GM18909 (cell line): ENCODE measurements around the gene CTNNBIP1.

Experiments used
- ATAC-seq: cut with Tn5 transposase; IDR thresholded peaks from one replicate; pipeline ENCODE4 v1.9.1; 2021; ENCODE audit warnings: mild to moderate bottlenecking; ENCODE audit not compliant: unreplicated experiment, poor library complexity

Gene CTNNBIP1

GRCh38 chr1:9905010-9905409 is 5.1 kb downstream of the CTNNBIP1 start:
- no peak for ATAC-seq

GRCh38 chr1:9904596-9904995 is 5.5 kb downstream of the CTNNBIP1 start:
- no peak for ATAC-seq

- no peak for ATAC-seq
Observed at GRCh38 chr1:9903801-9904527, 6.1 kb downstream of the CTNNBIP1 start.

- ATAC-seq: no peak
Observed at GRCh38 chr1:9902060-9902452, 8.0 kb downstream of the CTNNBIP1 start.

DNA sequence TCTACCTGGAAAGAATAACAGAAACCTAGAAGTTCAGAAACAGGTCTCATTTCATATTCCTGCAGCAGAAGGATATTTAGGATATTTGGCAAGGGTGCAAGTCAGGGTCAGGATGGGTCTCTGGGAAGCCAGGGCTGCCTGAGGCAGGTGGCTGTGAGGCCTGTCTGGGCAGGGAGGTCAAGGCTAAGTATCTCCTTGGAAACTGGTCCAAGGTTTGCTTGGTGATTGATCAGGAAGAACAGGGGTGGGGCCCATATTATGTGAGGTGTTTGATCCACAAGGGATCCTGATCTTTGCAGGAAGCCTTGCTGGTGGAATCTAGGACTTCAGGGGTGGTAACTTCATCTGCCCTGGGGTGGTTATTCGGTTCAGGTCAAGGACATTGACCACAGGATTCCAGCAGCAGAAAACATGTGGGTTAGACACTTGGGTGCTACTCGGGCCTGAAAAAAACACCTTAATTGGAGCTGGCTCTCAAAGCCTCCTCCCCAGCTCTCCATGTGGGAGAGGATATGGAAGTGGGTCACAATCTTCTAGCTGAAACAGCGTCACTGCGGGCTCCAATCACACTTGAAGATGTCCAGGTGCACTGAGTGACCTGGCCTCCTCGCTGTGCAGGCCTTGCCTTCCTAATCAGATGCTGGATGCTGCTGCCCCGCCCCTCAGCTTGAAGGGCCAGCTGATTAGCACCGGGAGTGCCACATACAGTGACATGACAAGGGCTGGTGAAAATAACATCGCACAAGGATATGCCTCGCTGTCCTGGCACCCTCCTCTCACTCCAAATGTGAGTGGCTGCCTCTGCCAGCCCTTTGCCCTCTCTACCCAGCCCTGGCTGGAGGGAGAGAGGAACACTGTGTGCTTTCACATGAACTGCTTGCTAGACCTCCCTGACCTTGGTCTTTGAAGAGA is 8.7 kb downstream of the CTNNBIP1 start:
- no peak for ATAC-seq

DNA sequence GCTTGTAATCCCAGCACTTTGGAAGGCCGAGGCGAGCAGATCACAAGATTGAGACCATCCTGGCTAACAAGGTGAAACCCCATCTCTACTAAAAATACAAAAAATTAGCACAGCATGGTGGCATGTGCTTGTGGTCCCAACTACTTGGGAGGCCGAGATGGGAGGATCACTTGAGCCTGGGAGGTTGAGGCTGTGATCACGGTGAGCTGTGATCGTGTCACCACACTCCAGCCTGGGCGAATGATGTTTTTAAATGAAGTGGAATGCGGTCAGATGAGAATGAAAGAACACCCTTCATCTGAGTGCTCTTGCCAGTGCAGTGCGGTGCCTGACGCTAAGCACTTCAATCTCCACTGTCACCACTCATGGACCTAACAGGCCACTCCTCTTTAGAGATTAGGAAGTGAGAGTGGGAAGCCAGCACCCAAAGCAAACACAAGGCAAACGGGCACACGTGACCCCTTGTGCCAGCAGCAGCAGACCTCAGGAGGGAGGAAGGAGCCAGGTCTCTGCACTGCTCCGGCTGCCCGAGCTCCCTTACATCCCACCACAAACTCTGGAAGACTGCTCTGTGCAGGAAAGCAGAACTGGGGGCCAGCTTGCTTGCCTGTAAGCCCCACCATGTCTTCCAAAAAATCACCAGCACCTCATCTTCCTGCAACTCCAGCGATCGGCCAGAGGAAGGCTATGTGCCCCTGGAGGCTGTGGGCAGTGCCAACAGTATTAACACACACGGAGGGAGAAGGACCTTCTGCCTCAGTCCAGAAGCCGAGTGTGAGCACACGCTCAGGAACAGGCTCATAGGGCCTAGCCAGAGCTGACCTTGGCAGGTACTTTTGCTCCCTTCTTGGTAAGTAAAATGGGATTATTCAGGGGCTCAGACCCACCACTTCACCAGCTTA is 9.7 kb downstream of the CTNNBIP1 start:
- no peak for ATAC-seq

- ATAC-seq: no peak
Observed at GRCh38 chr1:9894115-9894514, 16.0 kb downstream of the CTNNBIP1 start.

- no peak for ATAC-seq
Observed at GRCh38 chr1:9892563-9893528, 17.2 kb downstream of the CTNNBIP1 start.

- no peak for ATAC-seq
Observed at GRCh38 chr1:9891207-9891606, 18.9 kb downstream of the CTNNBIP1 start.

DNA sequence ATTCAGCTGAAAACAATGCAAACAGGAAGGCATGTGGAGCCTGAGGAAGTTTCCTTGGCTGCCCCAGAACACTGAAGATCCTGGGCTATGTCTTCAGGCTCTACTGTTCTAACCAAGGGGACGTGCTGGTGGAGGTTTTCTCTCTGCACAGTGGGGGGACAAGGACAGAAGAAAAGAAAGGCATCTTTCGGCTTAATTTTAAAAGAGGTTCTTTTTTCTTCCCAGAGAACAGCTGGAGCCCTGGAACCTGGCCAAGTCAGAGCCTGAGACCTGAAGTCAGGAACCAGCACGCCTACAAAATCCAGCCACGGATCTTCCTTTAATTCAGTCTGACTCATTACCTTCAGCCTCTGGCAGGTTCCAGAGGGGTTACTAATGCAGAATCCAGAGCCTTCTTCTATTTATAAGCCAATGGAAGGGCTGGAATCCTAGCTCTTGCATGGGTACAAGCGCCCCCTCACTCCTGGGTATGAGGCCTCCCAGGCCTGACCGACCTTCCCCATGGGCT is 19.8 kb downstream of the CTNNBIP1 start:
- no peak for ATAC-seq

DNA sequence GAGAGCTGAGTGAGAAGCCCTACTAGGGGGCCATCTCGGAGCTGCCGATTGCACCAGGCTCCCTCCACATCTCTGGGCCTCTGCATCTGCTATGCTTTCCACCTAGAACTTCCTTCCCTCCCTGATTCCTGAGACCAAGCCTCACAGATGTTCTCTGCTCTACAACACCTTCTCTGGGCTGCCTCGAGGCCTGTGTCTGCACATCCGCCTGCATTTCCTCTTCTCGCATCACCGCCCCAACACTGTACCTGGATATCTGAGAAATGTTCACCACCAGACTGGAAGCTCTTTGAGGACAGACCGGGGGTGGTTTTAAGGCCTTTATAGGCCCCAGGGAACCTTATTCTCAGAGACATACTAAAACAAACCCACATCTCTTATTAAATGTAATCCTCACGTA is 20.7 kb downstream of the CTNNBIP1 start:
- no peak for ATAC-seq

GRCh38 chr1:9888886-9889285 is 21.2 kb downstream of the CTNNBIP1 start:
- no peak for ATAC-seq

GRCh38 chr1:9887070-9887469 is 23.0 kb downstream of the CTNNBIP1 start:
- no peak for ATAC-seq

- ATAC-seq: no peak
Observed at GRCh38 chr1:9886092-9886742, 23.9 kb downstream of the CTNNBIP1 start.

GRCh38 chr1:9884805-9885204 is 25.3 kb downstream of the CTNNBIP1 start:
- no peak for ATAC-seq

DNA sequence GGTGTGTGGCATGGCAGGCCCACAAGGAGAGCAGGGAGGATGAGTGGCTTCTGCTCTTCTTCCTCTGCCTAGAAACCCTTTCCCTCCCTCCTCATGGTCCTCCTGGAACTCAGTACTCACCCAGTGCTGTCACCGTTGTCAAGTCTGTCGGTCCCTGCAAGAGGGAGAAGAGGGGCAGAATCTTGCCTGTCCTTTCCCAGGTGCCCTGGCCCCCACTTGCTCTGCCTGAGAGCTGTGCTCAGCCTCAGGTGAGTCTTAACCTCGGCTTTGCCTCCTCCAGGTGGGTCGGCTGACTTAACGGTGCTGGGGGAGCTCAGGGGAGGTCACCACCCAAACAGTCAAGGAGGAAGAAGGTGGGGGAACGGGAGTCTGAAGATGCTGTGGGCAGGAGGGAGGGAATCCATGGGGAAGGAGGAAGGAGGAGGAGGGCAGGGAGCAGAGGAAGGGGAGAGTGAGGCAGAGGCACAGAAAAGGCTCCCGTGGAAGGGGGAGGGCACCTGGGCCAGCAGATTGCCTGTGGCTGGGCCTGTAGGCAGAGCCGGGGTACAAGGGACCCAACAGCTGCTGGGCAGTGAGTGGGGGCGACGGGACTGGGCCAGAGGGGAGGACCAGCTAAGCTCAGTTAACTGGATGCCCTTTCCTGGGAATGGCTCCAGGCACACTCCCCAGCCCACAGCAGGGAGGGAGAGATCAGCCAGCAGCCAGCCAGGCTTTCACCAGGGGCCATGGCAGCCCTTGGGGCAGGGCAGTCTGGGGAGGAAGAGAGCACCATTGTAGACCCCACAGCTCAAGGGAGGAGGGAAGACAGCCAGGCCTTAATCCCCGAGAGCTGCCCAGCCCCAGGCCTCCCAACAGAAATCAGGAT is 26.3 kb downstream of the CTNNBIP1 start:
- no peak for ATAC-seq

DNA sequence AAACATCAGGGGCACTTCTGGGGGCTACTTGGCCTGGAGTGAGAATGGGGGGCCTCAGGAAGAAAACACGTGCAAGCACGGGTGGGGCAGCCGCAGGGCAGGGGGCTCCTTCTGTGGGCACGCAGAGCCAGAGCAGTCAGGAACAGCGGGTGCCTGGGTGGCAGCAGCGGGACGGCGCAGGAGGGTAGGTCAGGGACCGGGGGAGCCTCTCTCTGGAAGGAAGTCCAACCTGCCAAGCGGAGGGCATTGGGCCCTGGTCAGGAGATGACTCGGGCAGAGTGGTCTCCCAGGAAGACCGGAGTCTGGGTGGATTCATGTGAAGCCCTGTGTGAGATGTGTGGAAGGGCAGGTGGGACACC is 27.1 kb downstream of the CTNNBIP1 start:
- no peak for ATAC-seq
